ENCODE data around the gene TMEM30B. TPM values are rescaled to one million over a fixed set of nuclear protein-coding genes. Genes with fewer than 3 reads are reported as not detected.

The TMEM30B gene
- total RNA-seq, 2 donors from 2014 or later = 68.2 to 77.1 TPM

DNA sequence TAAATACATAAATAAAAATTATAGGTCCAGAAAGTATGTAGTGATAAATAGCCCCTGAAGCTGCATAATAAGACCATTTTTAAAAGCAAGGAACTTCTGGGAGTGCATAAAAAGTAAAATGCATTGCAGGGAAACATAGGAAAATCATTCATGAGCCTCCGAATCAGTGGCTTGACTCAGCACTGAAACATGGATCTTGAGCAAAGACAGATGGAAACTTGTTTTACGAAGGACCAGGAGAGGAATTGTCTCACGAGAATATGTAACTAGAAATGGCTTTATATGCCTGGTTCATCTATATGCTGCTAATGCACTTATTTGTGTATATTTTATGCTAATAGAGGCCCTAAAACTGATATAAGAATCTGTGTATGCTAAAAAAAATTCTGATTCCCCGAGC lies 14.7 kb downstream of the TMEM30B start:
- DNase-seq = no peak
- Histone ChIP-seq H3K4me1 (no peaks in the 10 kb centered on the region), H3K27me3 (no peaks in the 10 kb centered on the region), H3K9me3 (no peaks in the 10 kb centered on the region), H3K4me3 (no peak overlapping the region), H3K27ac (no peak overlapping the region), H3K36me3 (no peaks in the 10 kb centered on the region), H3K9ac (ENCODE audit: low read depth in 2 of 2, low read length in 2 of 2) (no peak overlapping the region)
- TF ChIP-seq, protein P1, sequence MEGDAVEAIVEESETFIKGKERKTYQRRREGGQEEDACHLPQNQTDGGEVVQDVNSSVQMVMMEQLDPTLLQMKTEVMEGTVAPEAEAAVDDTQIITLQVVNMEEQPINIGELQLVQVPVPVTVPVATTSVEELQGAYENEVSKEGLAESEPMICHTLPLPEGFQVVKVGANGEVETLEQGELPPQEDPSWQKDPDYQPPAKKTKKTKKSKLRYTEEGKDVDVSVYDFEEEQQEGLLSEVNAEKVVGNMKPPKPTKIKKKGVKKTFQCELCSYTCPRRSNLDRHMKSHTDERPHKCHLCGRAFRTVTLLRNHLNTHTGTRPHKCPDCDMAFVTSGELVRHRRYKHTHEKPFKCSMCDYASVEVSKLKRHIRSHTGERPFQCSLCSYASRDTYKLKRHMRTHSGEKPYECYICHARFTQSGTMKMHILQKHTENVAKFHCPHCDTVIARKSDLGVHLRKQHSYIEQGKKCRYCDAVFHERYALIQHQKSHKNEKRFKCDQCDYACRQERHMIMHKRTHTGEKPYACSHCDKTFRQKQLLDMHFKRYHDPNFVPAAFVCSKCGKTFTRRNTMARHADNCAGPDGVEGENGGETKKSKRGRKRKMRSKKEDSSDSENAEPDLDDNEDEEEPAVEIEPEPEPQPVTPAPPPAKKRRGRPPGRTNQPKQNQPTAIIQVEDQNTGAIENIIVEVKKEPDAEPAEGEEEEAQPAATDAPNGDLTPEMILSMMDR (IDR thresholded peaks at IDR 0.05) = no peak
- intact Hi-C loops (cut with DNase I) = no loop called here

DNA sequence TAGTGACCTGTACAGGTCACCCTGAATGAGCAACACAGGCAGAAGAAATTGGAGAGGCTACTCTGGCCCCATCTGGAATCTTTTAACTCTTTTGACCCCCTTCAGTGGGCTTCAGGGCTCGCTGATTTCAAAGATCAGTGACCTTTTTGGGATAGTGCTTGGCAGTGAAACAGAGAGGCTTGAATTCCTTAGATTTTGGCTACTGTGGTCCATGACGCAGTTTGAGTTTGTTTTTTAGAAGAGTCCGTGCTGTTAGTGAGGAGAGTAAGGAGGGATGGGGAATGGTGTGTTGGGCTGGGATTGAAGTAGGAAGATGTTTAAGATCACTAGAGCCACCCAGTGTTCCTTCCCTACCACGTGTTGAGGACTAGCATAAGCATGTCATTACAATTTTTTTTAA lies 16.5 kb downstream of the TMEM30B start:
- no peaks in the 10 kb centered on the region for H3K9me3 ChIP-seq
- H3K27me3 ChIP-seq = no peaks in the 10 kb centered on the region
- no peak overlapping the region for H3K4me3 ChIP-seq
- TF ChIP-seq, protein P1 (IDR thresholded peaks at IDR 0.05) = no peak
- no peaks in the 10 kb centered on the region for H3K36me3 ChIP-seq
- no peak overlapping the region for H3K9ac ChIP-seq (ENCODE audit: low read depth in 2 of 2, low read length in 2 of 2)
- H3K4me1 ChIP-seq = no peaks in the 10 kb centered on the region
- H3K27ac ChIP-seq = no peak overlapping the region
- no peak for DNase-seq
- intact Hi-C loops (cut with DNase I) = no loop called here

DNA sequence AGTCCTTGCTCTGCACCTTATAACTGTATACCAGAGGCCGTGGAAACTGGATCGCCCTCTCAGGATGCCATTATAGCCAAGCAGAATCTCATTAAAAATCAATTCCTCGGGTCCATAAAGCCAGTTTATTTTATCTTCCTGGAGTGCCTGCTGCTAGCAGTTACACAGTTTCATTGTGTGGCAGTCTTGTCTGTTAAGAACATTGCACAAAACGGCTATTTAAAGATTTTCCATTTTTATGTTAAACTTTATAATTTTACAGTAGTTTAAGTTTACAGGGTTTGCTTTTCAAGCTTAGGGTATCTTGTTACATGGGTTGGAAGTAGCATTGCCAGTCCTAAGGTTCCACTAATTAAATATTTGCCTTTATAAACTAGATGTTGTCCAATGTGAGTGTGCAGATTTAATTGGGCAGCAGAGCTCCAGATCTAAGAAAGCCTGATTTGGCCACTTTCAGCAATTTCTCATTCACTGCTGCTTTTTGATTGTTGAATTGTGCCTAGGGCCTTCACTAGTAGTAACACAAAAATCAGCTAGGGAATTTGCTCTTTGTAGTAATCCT lies 17.0 kb downstream of the TMEM30B start:
- Histone ChIP-seq H3K27me3 (no peaks in the 10 kb centered on the region), H3K4me3 (no peak overlapping the region), H3K4me1 (no peaks in the 10 kb centered on the region), H3K9ac (ENCODE audit: low read depth in 2 of 2, low read length in 2 of 2) (no peak overlapping the region), H3K9me3 (no peaks in the 10 kb centered on the region), H3K27ac (no peak overlapping the region), H3K36me3 (no peaks in the 10 kb centered on the region)
- intact Hi-C loops (cut with DNase I) = no loop called here
- DNase-seq = no peak
- TF ChIP-seq, protein P1 (IDR thresholded peaks at IDR 0.05) = no peak

DNA sequence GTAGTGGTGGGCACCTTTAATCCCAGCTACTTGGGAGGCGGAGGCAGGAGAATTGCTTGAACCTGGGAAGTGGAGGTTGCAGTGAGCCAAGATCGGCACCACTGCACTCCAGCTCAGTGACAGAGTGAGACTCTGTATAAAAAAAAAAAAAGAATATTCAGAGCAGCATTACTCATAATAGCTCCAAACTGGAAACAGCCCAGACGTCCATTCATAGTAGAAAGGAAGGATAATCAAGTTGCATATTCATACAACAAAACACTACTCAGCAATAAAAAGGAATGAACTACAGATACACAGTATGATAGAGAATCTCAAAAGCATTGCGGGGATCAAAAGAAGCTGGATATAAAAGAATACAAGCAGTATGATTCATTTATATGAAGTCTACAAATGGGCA lies 19.1 kb downstream of the TMEM30B start:
- no peak overlapping the region for H3K9ac ChIP-seq (ENCODE audit: low read depth in 2 of 2, low read length in 2 of 2)
- no peaks in the 10 kb centered on the region for H3K4me1 ChIP-seq
- H3K9me3 ChIP-seq = no peaks in the 10 kb centered on the region
- DNase-seq = no peak
- intact Hi-C loops (cut with DNase I) = no loop called here
- no peak overlapping the region for H3K4me3 ChIP-seq
- no peaks in the 10 kb centered on the region for H3K27me3 ChIP-seq
- H3K27ac ChIP-seq = no peak overlapping the region
- no peaks in the 10 kb centered on the region for H3K36me3 ChIP-seq
- TF ChIP-seq, protein P1 (IDR thresholded peaks at IDR 0.05) = no peak

DNA sequence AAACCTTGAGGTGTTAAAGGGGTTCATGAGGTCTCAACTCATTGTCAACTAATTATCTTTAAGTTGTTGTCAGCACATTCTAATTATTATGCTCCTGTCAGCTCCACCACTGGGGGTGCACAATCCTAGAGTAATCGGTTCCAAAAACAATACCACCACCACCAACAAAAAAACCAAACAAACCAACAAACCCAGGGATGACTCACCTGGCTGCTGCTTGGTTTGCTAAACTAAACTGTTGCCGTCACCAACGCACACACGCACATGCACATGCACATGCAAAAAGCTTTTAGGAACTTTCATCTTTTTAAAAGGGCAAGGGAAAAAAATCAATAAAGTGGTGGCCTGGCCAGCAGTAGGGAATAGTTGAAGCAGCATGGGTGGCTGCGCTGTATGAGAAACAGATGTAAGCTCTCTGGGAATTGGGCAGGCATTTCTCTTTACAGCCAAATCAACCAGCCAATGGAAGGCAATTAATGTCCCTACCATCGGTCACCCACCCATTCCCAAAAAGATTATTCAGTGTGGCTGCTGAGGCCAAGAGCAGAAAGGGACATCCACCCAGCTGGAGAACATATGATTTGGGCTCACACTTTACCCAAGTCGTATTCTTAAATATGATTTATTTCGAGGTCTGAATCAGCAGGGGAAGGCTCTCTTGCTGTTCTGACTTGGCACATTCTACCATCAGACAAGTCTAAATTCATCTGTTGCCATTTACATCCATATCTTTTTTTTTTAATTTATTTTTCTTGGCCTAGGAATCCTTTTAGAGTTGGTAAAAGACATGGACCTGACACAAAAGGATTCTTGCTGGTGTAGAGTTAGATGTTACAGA lies 20.0 kb downstream of the TMEM30B start:
- Histone ChIP-seq H3K9ac (ENCODE audit: low read depth in 2 of 2, low read length in 2 of 2) (no peak overlapping the region), H3K4me1 (no peaks in the 10 kb centered on the region), H3K4me3 (no peak overlapping the region), H3K27ac (no peak overlapping the region), H3K9me3 (no peaks in the 10 kb centered on the region), H3K27me3 (no peaks in the 10 kb centered on the region), H3K36me3 (no peaks in the 10 kb centered on the region)
- TF ChIP-seq, protein P1 (IDR thresholded peaks at IDR 0.05) = no peak
- intact Hi-C loops (cut with DNase I) = no loop called here
- DNase-seq = no peak
